B cell (primary cell): ENCODE measurements around the gene ACY1. TPM values are rescaled to one million over a fixed set of nuclear protein-coding genes. Genes with fewer than 3 reads are reported as not detected.

Source experiments
- ATAC-seq: fragments of 200-7000 bp; cut with Tn5 transposase; one replicate; pipeline ENCODE4 v1.10.0; 2021; ENCODE audit warnings: low read depth, mild to moderate bottlenecking, moderate number of reproducible peaks, moderate library complexity
- CTCF ChIA-PET: fragments of 350-600 bp; sonication (Branson Sonifier 250); formaldehyde crosslinking; loops from one replicate; lab custom pipeline; 2021; ENCODE audit warnings: antibody characterized with exemption, inconsistent platforms; lab: Charles Lee
- POLR2A ChIA-PET: fragments of 350-600 bp; sonication (Branson Sonifier 250); formaldehyde crosslinking; loops from one replicate; lab custom pipeline; 2021; ENCODE audit warnings: antibody characterized with exemption; lab: Charles Lee
- DNase-seq: peaks from one replicate; pipeline ENCODE4 v3.0.0; 2013
- H2AFZ ChIP-seq: 2 replicates; pipeline ENCODE4 v1.6.1; 2012; ENCODE audit warnings: mild to moderate bottlenecking, low read depth, low read length; ENCODE audit not compliant: insufficient read depth, poor library complexity, severe bottlenecking
- H3K27ac ChIP-seq, 2 donors: 1 replicate in 1 of 2; 2 replicates in 1 of 2; pipeline ENCODE4 v1.5.1; 2012 to 2013; ENCODE audit warnings: low read length in 2 of 2, mild to moderate bottlenecking in 2 of 2, moderate library complexity in 1 of 2
- H3K27me3 ChIP-seq, 4 experiments: fragments of 200-600 bp in 1 of 4; sonication (generic) in 1 of 4; replicated peaks in 1 of 4; 1 replicate in 2 of 4; 2 replicates in 2 of 4; pipeline versions ENCODE4 v1.6.1 to v1.7.0; 2013 to 2016; ENCODE audit warnings: low read length in 3 of 4, mild to moderate bottlenecking in 2 of 4, mixed read lengths in 1 of 4, moderate library complexity in 1 of 4; ENCODE audit not compliant: insufficient read depth in 4 of 4, control insufficient read depth in 3 of 4; ENCODE audit errors: control extremely low read depth in 1 of 4
- H3K36me3 ChIP-seq, 2 experiments: replicated peaks in 1 of 2; 1 replicate in 1 of 2; 2 replicates in 1 of 2; pipeline versions ENCODE4 v1.6.1 to v1.7.1; 2013; ENCODE audit warnings: low read length in 1 of 2; ENCODE audit not compliant: insufficient read depth in 2 of 2, control insufficient read depth in 1 of 2; ENCODE audit errors: control extremely low read depth in 1 of 2, extremely low read depth in 1 of 2
- H3K4me1 ChIP-seq, 2 donors: fragments of 200-600 bp in 1 of 2; sonication (generic) in 1 of 2; 1 replicate in 1 of 2; 2 replicates in 1 of 2; pipeline versions ENCODE4 v1.5.1 to v1.6.1; 2013 to 2017; ENCODE audit warnings: low read length in 2 of 2; ENCODE audit not compliant: control insufficient read depth in 2 of 2, insufficient read depth in 2 of 2
- H3K4me2 ChIP-seq: replicated peaks from 2 replicates; pipeline ENCODE3; 2012; ENCODE audit warnings: mild to moderate bottlenecking, low read depth, low read length; ENCODE audit not compliant: poor library complexity, severe bottlenecking
- H3K4me3 ChIP-seq, 5 experiments: fragments of 200-600 bp in 1 of 5; sonication (generic) in 1 of 5; 1 replicate in 3 of 5; 2 replicates in 2 of 5; pipeline versions ENCODE4 v1.5.1 to v1.7.0; 2011 to 2016; ENCODE audit warnings: low read length in 4 of 5, mild to moderate bottlenecking in 4 of 5, low read depth in 2 of 5, control low read depth in 1 of 5, moderate library complexity in 1 of 5; ENCODE audit not compliant: insufficient read depth in 1 of 5; ENCODE audit errors: control extremely low read depth in 1 of 5, extremely low read depth in 1 of 5
- H3K79me2 ChIP-seq: fragments of 200-600 bp; sonication (generic); one replicate; pipeline ENCODE4 v1.6.0; 2016; ENCODE audit warnings: low read length; ENCODE audit not compliant: control insufficient read depth, insufficient read depth
- H3K9ac ChIP-seq: fragments of 200-600 bp; sonication (generic); 2 replicates; pipeline ENCODE4 v1.6.1; 2017; ENCODE audit warnings: mild to moderate bottlenecking, low read length, moderate library complexity
- H3K9me3 ChIP-seq, 3 donors: one replicate each; pipeline versions ENCODE4 v1.6.1 to v1.7.1; 2013; ENCODE audit warnings: low read length in 2 of 3; ENCODE audit not compliant: control insufficient read depth in 2 of 3, insufficient read depth in 1 of 3; ENCODE audit errors: control extremely low read depth in 1 of 3
- H4K20me1 ChIP-seq: 2 replicates; pipeline ENCODE4 v1.6.0; 2012; ENCODE audit warnings: mild to moderate bottlenecking, low read length; ENCODE audit not compliant: insufficient read depth, control insufficient read depth, poor library complexity, severe bottlenecking
- H3K27ac Mint-ChIP-seq: one replicate; pipeline ENCODE4 v1.8.0; 2021; ENCODE audit warnings: mixed read lengths
- H3K27me3 Mint-ChIP-seq: one replicate; pipeline ENCODE4 v1.8.0; 2021; ENCODE audit warnings: mixed read lengths
- H3K4me1 Mint-ChIP-seq: one replicate; pipeline ENCODE4 v1.8.0; 2021; ENCODE audit warnings: mixed read lengths
- H3K4me3 Mint-ChIP-seq: one replicate; pipeline ENCODE4 v1.8.0; 2021; ENCODE audit warnings: mixed read lengths
- H3K9me3 Mint-ChIP-seq: one replicate; pipeline ENCODE4 v1.8.0; 2022; ENCODE audit warnings: mixed read lengths; ENCODE audit not compliant: insufficient read depth
- CTCF ChIP-seq: fragments of 200-600 bp; IDR thresholded peaks from one replicate; pipeline ENCODE4 v1.8.0; 2022; ENCODE audit warnings: antibody characterized with exemption, mild to moderate bottlenecking
- EZH2 ChIP-seq: IDR thresholded peaks from 2 replicates; pipeline ENCODE4 v1.6.1; 2012; ENCODE audit warnings: borderline replicate concordance, low read depth, mild to moderate bottlenecking, moderate library complexity, low read length; ENCODE audit not compliant: insufficient read depth, poor library complexity, severe bottlenecking
- WGBS: methylation state at CpG from one replicate; pipeline ENCODE4 v1.1.5; 2013; ENCODE audit warnings: missing lambda C conversion rate; ENCODE audit not compliant: insufficient coverage; 5-methylcytosine and 5-hydroxymethylcytosine counted together
- intact Hi-C: fragments of 100-400 bp; cut with micrococcal nuclease; formaldehyde crosslinking; loops from one replicate; pipeline ENCODE4 v1.10.0; 2022
- polyA plus RNA-seq: library from polyadenylated mRNA; depleted of rRNA; stranded (reverse); fragments of >200 nt; gene quantifications from 2 replicates; pipeline ENCODE4 v1.2.3, GENCODE V29; 2012
- total RNA-seq, 2 donors: library from RNA; stranded (reverse); fragments of 120-200 nt in 1 of 2; gene quantifications; 1 replicate in 1 of 2; 2 replicates in 1 of 2; pipeline versions ENCODE4 v1.2.3 to v1.2.4, GENCODE V29; 2013 to 2022

ACY1 gene
- total and polyA plus RNA-seq, 2 donors (not counting 1 experiment from before 2014, with no cell fraction given): 14.6 to 26.2 TPM

- peaks cover 5% of the 10 kb centered on the region for H3K4me1 Mint-ChIP-seq
- Histone ChIP-seq H3K4me1 (peaks cover 0 to 10% of the 10 kb centered on the region in 2 donors), H3K4me3 (no peak overlapping the region), H3K9me3 (no peaks in the 10 kb centered on the region), H3K79me2 (no peaks in the 10 kb centered on the region), H3K27ac (no peak overlapping the region), H3K9ac (no peak overlapping the region), H3K36me3 (no peaks in the 10 kb centered on the region), H4K20me1 (no peaks in the 10 kb centered on the region), H2AFZ (no peak overlapping the region), H3K4me2 (no peak overlapping the region), H3K27me3 (peaks cover 0 to 5% (median 3%) of the 10 kb centered on the region in 4 experiments)
- 43% methylated on average over 4 of the region's 5 CpGs for WGBS
- POLR2A ChIA-PET: no interaction called here
- DNase-seq: no peak
- CTCF ChIA-PET: interaction anchor here (1.0 to 2.4 kb wide), 3 partner anchors 35 to 108 kb away, joined by 3 to 14 read pairs (median 8); no protein-coding TSS in a partner anchor
- no peak overlapping the region for H3K27ac Mint-ChIP-seq
- intact Hi-C loops: no loop called here
- no peak overlapping the region for H3K4me3 Mint-ChIP-seq
- H3K27me3 Mint-ChIP-seq: peaks cover 3% of the 10 kb centered on the region
- H3K9me3 Mint-ChIP-seq: no peaks in the 10 kb centered on the region
- no peak for ATAC-seq
- TF ChIP-seq CTCF (no peak), EZH2 (no peak)
Measured at GRCh38 chr3:52036829-52037228, 53.5 kb downstream of the ACY1 start.

GRCh38 chr3:52037291-52037690, 54.0 kb downstream of the ACY1 start:
- ATAC-seq (no peak), DNase-seq (no peak)
- Histone ChIP-seq H3K79me2 (no peaks in the 10 kb centered on the region), H3K9me3 (no peaks in the 10 kb centered on the region), H3K27ac (no peak overlapping the region), H3K4me1 (peaks cover 0 to 10% of the 10 kb centered on the region in 2 donors), H2AFZ (no peak overlapping the region), H3K36me3 (no peaks in the 10 kb centered on the region), H3K4me3 (no peak overlapping the region), H3K4me2 (no peak overlapping the region), H3K9ac (no peak overlapping the region), H4K20me1 (no peaks in the 10 kb centered on the region), H3K27me3 (peaks cover 0 to 5% (median 3%) of the 10 kb centered on the region in 4 experiments)
- intact Hi-C loops: no loop called here
- WGBS: 94% methylated on average over 4 of the region's 4 CpGs
- TF ChIP-seq CTCF (no peak), EZH2 (no peak)
- H3K27me3 Mint-ChIP-seq: peaks cover 3% of the 10 kb centered on the region
- ChIA-PET CTCF (interaction anchor here (1.0 to 2.4 kb wide), 3 partner anchors 36 to 107 kb away, joined by 3 to 14 read pairs (median 8); no protein-coding TSS in a partner anchor), POLR2A (no interaction called here)
- H3K27ac Mint-ChIP-seq: no peak overlapping the region
- H3K4me3 Mint-ChIP-seq: no peak overlapping the region
- H3K9me3 Mint-ChIP-seq: no peaks in the 10 kb centered on the region
- H3K4me1 Mint-ChIP-seq: peaks cover 5% of the 10 kb centered on the region
